Tongue (tissue), 2 donors: Measurements from ENCODE around the gene DEPP1. TPM values are rescaled to one million over a fixed set of nuclear protein-coding genes. Genes with fewer than 3 reads are reported as not detected.

ENCODE experiments used
- DNase-seq: peaks from one replicate; pipeline ENCODE4 v3.0.0-alpha.2; 2015
- total RNA-seq: library from RNA; depleted of rRNA; stranded (reverse); fragments of >200 nt; gene quantifications from one replicate; pipeline ENCODE4 v1.2.3, GENCODE V29; 2014

The DEPP1 gene
- total RNA-seq, 1 donor from 2014 or later = 44.6 TPM

GRCh38 chr10:44979281-44980191, 927 bp upstream of the DEPP1 start:
- DNase-seq = no peak

GRCh38 chr10:44978213-44978569, 418 bp downstream of the DEPP1 start:
- no peak for DNase-seq

GRCh38 chr10:44977287-44978212, 1.1 kb downstream of the DEPP1 start:
- no peak for DNase-seq

GRCh38 chr10:44976352-44977198, 2.0 kb downstream of the DEPP1 start:
- no peak for DNase-seq

- peak; percentile 69 for DNase-seq
Observed at GRCh38 chr10:44975431-44976331, 2.9 kb downstream of the DEPP1 start.

GRCh38 chr10:44974628-44975430, 3.8 kb downstream of the DEPP1 start:
- peak; percentile 81 for DNase-seq

GRCh38 chr10:44974082-44974627, 4.5 kb downstream of the DEPP1 start:
- DNase-seq = no peak

- DNase-seq = no peak
Observed at GRCh38 chr10:44973323-44974081, 5.1 kb downstream of the DEPP1 start.

GRCh38 chr10:44972874-44973306, 5.7 kb downstream of the DEPP1 start:
- DNase-seq = no peak

- DNase-seq = no peak
Observed at GRCh38 chr10:44971935-44972757, 6.5 kb downstream of the DEPP1 start.

- DNase-seq = no peak
Observed at GRCh38 chr10:44971434-44971833, 7.2 kb downstream of the DEPP1 start.

- no peak for DNase-seq
Observed at GRCh38 chr10:44970812-44971395, 7.7 kb downstream of the DEPP1 start.

- DNase-seq = no peak
Observed at GRCh38 chr10:44969854-44970253, 8.8 kb downstream of the DEPP1 start.

- no peak for DNase-seq
Observed at GRCh38 chr10:44968500-44969400, 9.9 kb downstream of the DEPP1 start.

- DNase-seq = no peak
Observed at GRCh38 chr10:44968091-44968490, 10.5 kb downstream of the DEPP1 start.

GRCh38 chr10:44967616-44968015, 11.0 kb downstream of the DEPP1 start:
- no peak for DNase-seq
